ENCODE measurements around the gene CNGB1.

DNA sequence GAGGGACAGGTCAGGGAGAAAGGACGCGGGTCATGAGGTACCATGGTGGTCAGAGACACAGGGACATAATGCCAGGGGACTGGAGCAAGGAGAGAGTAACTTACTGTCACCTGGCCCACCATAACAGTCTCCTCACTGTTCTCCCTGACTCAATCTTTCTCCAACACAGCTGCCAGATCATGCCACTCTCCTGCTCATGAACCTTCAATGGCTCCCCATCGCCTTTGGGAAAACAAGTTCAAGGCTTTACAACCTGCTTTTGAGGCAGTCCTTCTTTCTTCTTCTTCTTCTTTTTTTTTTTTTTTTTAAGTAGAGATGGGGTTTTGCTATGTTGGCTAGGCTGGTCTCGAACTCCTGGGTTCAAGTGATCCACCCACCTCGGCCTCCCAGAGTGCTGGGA is 22.9 kb downstream of the CNGB1 start:
- TF ChIP-seq POLR2A (IDR thresholded peaks at IDR 0.05) = no peak
- TF ChIP-seq EP300 (IDR thresholded peaks at IDR 0.05) = no peak

Measured in ovary (tissue), 1 donor.